ENCODE results near the gene POLDIP2. TPM values are rescaled to one million over a fixed set of nuclear protein-coding genes. Genes with fewer than 3 reads are reported as not detected.
A peak's percentile ranks its signal among the peaks of the same experiment; 100 is the strongest.

The POLDIP2 gene
- total and polyA plus RNA-seq, 12 donors: 74.2 to 204 (median 175) TPM

GRCh38 chr17:28347261-28347891 lies 10.0 kb downstream of the POLDIP2 start:
- H3K4me1 ChIP-seq (replicated peaks in 1 of 2): peaks cover 27 to 38% of the 10 kb centered on the region in 2 donors
- H3K27me3 ChIP-seq: no peaks in the 10 kb centered on the region
- peaks cover 0 to 88% of the 10 kb centered on the region in 2 donors for H3K36me3 ChIP-seq (replicated peaks in 1 of 2)
- H3K4me3 ChIP-seq: no peak overlapping the region
- intact Hi-C loops (cut with DNase I): no loop called here
- TF ChIP-seq POLR2A (IDR thresholded peaks at IDR 0.05) (peak in 1 of 2 donors; percentile 11), CTCF (IDR thresholded peaks at IDR 0.05) (no peak)
- H3K9me3 ChIP-seq (replicated peaks in 1 of 3): no peaks in the 10 kb centered on the region
- H3K27ac ChIP-seq: peak overlapping the region; percentile 64 to 93 (median 80)
- WGBS, 4 donors: 41 to 50% (median 46%) methylated on average over 5 to 8 of the region's 8 CpGs
- DNase-seq: peak in 6 of 7 donors; percentile 41 to 67 (median 62)

GRCh38 chr17:28346746-28347246 lies 10.5 kb downstream of the POLDIP2 start:
- 28 to 40% (median 38%) methylated on average over 7 of the region's 7 CpGs for WGBS, 4 donors
- Histone ChIP-seq H3K4me1 (replicated peaks in 1 of 2) (peaks cover 27 to 38% of the 10 kb centered on the region in 2 donors), H3K36me3 (replicated peaks in 1 of 2) (peaks cover 0 to 88% of the 10 kb centered on the region in 2 donors), H3K27me3 (no peaks in the 10 kb centered on the region), H3K4me3 (no peak overlapping the region), H3K27ac (peak overlapping the region; percentile 64 to 93 (median 80)), H3K9me3 (replicated peaks in 1 of 3) (no peaks in the 10 kb centered on the region)
- intact Hi-C loops (cut with DNase I): no loop called here
- DNase-seq: peak; percentile 64 to 90 (median 85)
- TF ChIP-seq POLR2A (IDR thresholded peaks at IDR 0.05): no peak
- peak; percentile 16 to 67 (median 62) for TF ChIP-seq CTCF (IDR thresholded peaks at IDR 0.05)

- 34 to 45% (median 41%) methylated on average over 2 of the region's 2 CpGs for WGBS, 4 donors
Measured at GRCh38 chr17:28346199-28346580, 11.1 kb downstream of the POLDIP2 start.

More at GRCh38 chr17:28346199-28346580, 11.1 kb downstream of the POLDIP2 start:
- no peak overlapping the region for H3K4me3 ChIP-seq
- H3K27ac ChIP-seq: peak overlapping the region; percentile 64 to 93 (median 80)
- no peaks in the 10 kb centered on the region for H3K27me3 ChIP-seq
- intact Hi-C loops (cut with DNase I): no loop called here
- H3K4me1 ChIP-seq (replicated peaks in 1 of 2): peaks cover 27 to 38% of the 10 kb centered on the region in 2 donors
- DNase-seq: no peak
- H3K36me3 ChIP-seq (replicated peaks in 1 of 2): peaks cover 0 to 88% of the 10 kb centered on the region in 2 donors
- no peaks in the 10 kb centered on the region for H3K9me3 ChIP-seq (replicated peaks in 1 of 3)
- TF ChIP-seq POLR2A (IDR thresholded peaks at IDR 0.05): no peak
- no peak for TF ChIP-seq CTCF (IDR thresholded peaks at IDR 0.05)
